HepG2 (cell line): ENCODE data around the gene PLAC9. TPM values are rescaled to one million over a fixed set of nuclear protein-coding genes. Genes with fewer than 3 reads are reported as not detected.

Source experiments
- ATAC-seq: fragments of 200-7000 bp; cut with Tn5 transposase; 3 replicates; pipeline ENCODE4 v1.9.1; 2020; ENCODE audit warnings: mild to moderate bottlenecking, moderate library complexity
- BruUV-seq: library from RNA; stranded (reverse); fragments of 400-500 nt; replicated peaks from 2 replicates; lab custom pipeline; 2021; lab: Mats Ljungman, UMichigan
- CTCF ChIA-PET: fragments of 300-600 bp; formaldehyde crosslinking; extraction: SDS; loops from one replicate; lab custom pipeline; 2021; ENCODE audit warnings: low total read pairs, inconsistent platforms, low intra/inter-chr PET ratio; lab: Yijun Ruan, JAX
- POLR2A ChIA-PET: fragments of 350-600 bp; sonication (Branson Sonifier 250); formaldehyde crosslinking; loops from one replicate; lab custom pipeline; 2020; ENCODE audit warnings: antibody characterized with exemption, inconsistent platforms; lab: Yijun Ruan, JAX
- DNase-seq: peaks from one replicate; pipeline ENCODE4 v3.0.0-alpha.2; 2015; ENCODE audit warnings: low spot score
- FAIRE-seq: peaks from 3 replicates; lab custom pipeline; 2011; peaks lifted over from hg19 to GRCh38; lab: Jason Lieb, UNC
- H2AFZ ChIP-seq: one replicate; pipeline ENCODE4 v1.6.1; 2011; ENCODE audit warnings: low read length, inconsistent platforms
- H3K27ac ChIP-seq: fragments of 300-600 bp; 3 replicates; pipeline ENCODE4 v1.8.0; 2011; ENCODE audit warnings: mixed run types, mild to moderate bottlenecking, mixed read lengths, low read length, inconsistent platforms; ENCODE audit not compliant: insufficient read depth; ENCODE audit errors: extremely low read length
- H3K27me3 ChIP-seq, 2 experiments: fragments of 200-600 bp in 1 of 2; 2 replicates in 1 of 2; 3 replicates in 1 of 2; pipeline versions ENCODE4 v1.6.0 to v1.8.0; 2011; ENCODE audit warnings: low read length in 2 of 2, mild to moderate bottlenecking in 2 of 2, moderate library complexity in 2 of 2, inconsistent platforms in 1 of 2; ENCODE audit not compliant: insufficient read depth in 2 of 2, control insufficient read depth in 1 of 2
- H3K36me3 ChIP-seq, 2 experiments: fragments of 200-600 bp in 1 of 2; replicated peaks in 1 of 2; 2 replicates in 1 of 2; 3 replicates in 1 of 2; pipeline versions ENCODE4 v1.5.1 to v1.8.0; 2011; ENCODE audit warnings: low read length in 2 of 2, inconsistent platforms in 1 of 2; ENCODE audit not compliant: insufficient read depth in 2 of 2, control insufficient read depth in 1 of 2
- H3K4me1 ChIP-seq: 2 replicates; pipeline ENCODE4 v1.5.1; 2012; ENCODE audit warnings: low read length, inconsistent platforms; ENCODE audit not compliant: insufficient read depth
- H3K4me2 ChIP-seq: 2 replicates; pipeline ENCODE4 v1.6.0; 2011; ENCODE audit warnings: low read depth, low read length, inconsistent platforms
- H3K4me3 ChIP-seq, 3 experiments: fragments of 200-600 bp in 1 of 3; sonication (generic), shearing (Covaris generic) in 1 of 3; replicated peaks in 1 of 3; 2 replicates each; pipeline ENCODE4 v1.5.1; 2011 to 2016; ENCODE audit warnings: low read length in 3 of 3, inconsistent platforms in 2 of 3, low read depth in 2 of 3, mild to moderate bottlenecking in 2 of 3, control low read depth in 1 of 3, mixed read lengths in 1 of 3; ENCODE audit not compliant: insufficient read depth in 1 of 3
- H3K79me2 ChIP-seq: one replicate; pipeline ENCODE4 v1.6.1; 2011; ENCODE audit warnings: low read length, inconsistent platforms; ENCODE audit not compliant: insufficient read depth
- H3K9ac ChIP-seq: 2 replicates; pipeline ENCODE4 v1.6.0; 2011; ENCODE audit warnings: mild to moderate bottlenecking, low read depth, low read length, inconsistent platforms; ENCODE audit not compliant: insufficient read depth
- H3K9me3 ChIP-seq: 2 replicates; pipeline ENCODE4 v1.5.1; 2012; ENCODE audit warnings: mild to moderate bottlenecking, low read length
- H4K20me1 ChIP-seq: 2 replicates; pipeline ENCODE4 v1.6.0; 2011; ENCODE audit warnings: inconsistent platforms, mild to moderate bottlenecking, low read length, moderate library complexity; ENCODE audit not compliant: insufficient read depth
- ATM ChIP-seq: fragments of 450-650 bp; IDR thresholded peaks from 2 replicates; pipeline ENCODE4 v1.7.1; 2017; ENCODE audit warnings: mild to moderate bottlenecking, borderline replicate concordance
- BHLHE40 ChIP-seq: IDR thresholded peaks from 2 replicates; pipeline ENCODE4 v1.6.1; 2011; ENCODE audit warnings: low read length, improper control_type of control experiment
- EP300 ChIP-seq, 3 experiments: sonication (generic) in 1 of 3; formaldehyde crosslinking in 1 of 3; IDR thresholded peaks; 2 replicates each; pipeline versions ENCODE4 v1.5.1 to v1.6.1; 2011 to 2020; ENCODE audit warnings: low read depth in 2 of 3, low read length in 2 of 3, borderline replicate concordance in 1 of 3, improper control_type of control experiment in 1 of 3, mild to moderate bottlenecking in 1 of 3, missing genetic modification reagents in 1 of 3, moderate library complexity in 1 of 3
- JDP2 ChIP-seq: sonication (generic); formaldehyde crosslinking; IDR thresholded peaks from 2 replicates; pipeline ENCODE4 v1.8.1; 2022; ENCODE audit warnings: missing genetic modification reagents, borderline replicate concordance
- MTA3 ChIP-seq: sonication (generic); formaldehyde crosslinking; IDR thresholded peaks from 2 replicates; pipeline ENCODE4 v1.4.0; 2020; ENCODE audit warnings: missing genetic modification reagents
- MXI1 ChIP-seq: IDR thresholded peaks from 3 replicates; pipeline ENCODE4 v1.6.1; 2012; ENCODE audit warnings: low read depth, low read length, inconsistent platforms, borderline replicate concordance
- NR3C1 ChIP-seq: sonication (generic); formaldehyde crosslinking; IDR thresholded peaks from 2 replicates; pipeline ENCODE4 v1.4.0; 2020; ENCODE audit warnings: missing genetic modification reagents
- PLRG1 ChIP-seq: fragments of 450-650 bp; conservative IDR thresholded peaks from 2 replicates; pipeline ENCODE4 v1.6.1; 2016
- SAP130 ChIP-seq: IDR thresholded peaks from 2 replicates; pipeline ENCODE4 v1.6.1; 2016; ENCODE audit warnings: low read depth
- UBTF ChIP-seq: sonication (generic); formaldehyde crosslinking; IDR thresholded peaks from 2 replicates; pipeline ENCODE4 v1.4.0; 2020; ENCODE audit warnings: mild to moderate bottlenecking, missing genetic modification reagents
- ZBTB20 ChIP-seq: sonication (generic); formaldehyde crosslinking; IDR thresholded peaks from 2 replicates; pipeline ENCODE4 v1.8.1; 2023; ENCODE audit warnings: missing genetic modification reagents, low read depth, mild to moderate bottlenecking, borderline replicate concordance
- ZNF7 ChIP-seq: IDR thresholded peaks from 2 replicates; pipeline ENCODE4 v1.6.1; 2016; ENCODE audit warnings: missing biosample characterization, missing genetic modification reagents
- ZNF703 ChIP-seq: sonication (generic); formaldehyde crosslinking; IDR thresholded peaks from 2 replicates; pipeline ENCODE4 v1.5.1; 2020; ENCODE audit warnings: missing genetic modification reagents, mild to moderate bottlenecking, moderate library complexity, borderline replicate concordance
- ZSCAN21 ChIP-seq: sonication (generic); formaldehyde crosslinking; IDR thresholded peaks from 2 replicates; pipeline ENCODE4 v1.8.0; 2022; ENCODE audit warnings: mild to moderate bottlenecking, missing genetic modification reagents, moderate library complexity, borderline replicate concordance
- WGBS: methylation state at CpG from one replicate; pipeline ENCODE4 v1.1.6; 2017; ENCODE audit warnings: low lambda C conversion rate; 5-methylcytosine and 5-hydroxymethylcytosine counted together
- in situ Hi-C: cut with HindIII; loops from 2 replicates; pipeline ENCODE4 v1.10.0; 2017; ENCODE audit warnings: low pct_unique_long_range_greater_than_20kb; ENCODE audit not compliant: extremely low pct_ligation_motif_present
- intact Hi-C: fragments of 100-400 bp; cut with micrococcal nuclease; formaldehyde crosslinking; loops from one replicate; pipeline ENCODE4 v1.10.0; 2022; ENCODE audit not compliant: unreplicated experiment
- polyA plus RNA-seq, 8 experiments: library from polyadenylated mRNA; depleted of rRNA in 3 of 8; stranded (reverse) in 7 of 8; unstranded in 1 of 8; fragments of >200 nt; fragmentation: Illumina TruSeq in 4 of 8; extraction: Trizol in 4 of 8; gene quantifications; 2 replicates each; pipeline versions ENCODE4 v1.2.1 to v1.2.3, GENCODE V29; 2011 to 2016; ENCODE audit warnings: low read depth in 4 of 8, missing spikeins in 1 of 8, mixed read lengths in 1 of 8; ENCODE audit not compliant: insufficient read depth in 1 of 8
- total RNA-seq, 5 experiments: library from RNA; depleted of rRNA; stranded (reverse); fragments of >200 nt; fragmentation: Illumina TruSeq; extraction: Trizol; gene quantifications; 2 replicates each; pipeline ENCODE4 v1.2.3, GENCODE V29; 2016; ENCODE audit warnings: low read depth in 1 of 5

Gene PLAC9
- total and polyA plus RNA-seq, 2 of the 13 experiments (the other 11 are each of a cell fraction or from before 2014, with no cell fraction given): not detected

GRCh38 chr10:80159166-80159873 lies 26.8 kb downstream of the PLAC9 start:
- FAIRE-seq (no peak), DNase-seq (no peak), ATAC-seq (no peak)
- POLR2A ChIA-PET: no interaction called here
- H3K4me1 ChIP-seq: no peaks in the 10 kb centered on the region
- H3K9me3 ChIP-seq: no peaks in the 10 kb centered on the region
- in situ Hi-C loops: no loop called here
- H3K4me3 ChIP-seq: no peak overlapping the region
- no peaks in the 10 kb centered on the region for H3K27me3 ChIP-seq
- no peak overlapping the region for H3K27ac ChIP-seq
- WGBS: 94% methylated on average over 8 of the region's 9 CpGs
- H2AFZ ChIP-seq: no peak overlapping the region
- peaks cover 19 to 60% of the 10 kb centered on the region in 2 experiments; a peak in 4 of 5 replicates for H3K36me3 ChIP-seq
- BruUV-seq: no TSS peak
- H3K4me2 ChIP-seq: no peak overlapping the region
- CTCF ChIA-PET: no interaction called here
- H3K9ac ChIP-seq: no peak overlapping the region
- no peak for TF ChIP-seq UBTF (CRISPR knock-in tag)
- TF ChIP-seq MXI1: no peak
- TF ChIP-seq ZNF703: no peak
- TF ChIP-seq ZSCAN21 (CRISPR knock-in tag): no peak
- no peak for TF ChIP-seq MTA3 (CRISPR knock-in tag)
- no peak for TF ChIP-seq ATM
- TF ChIP-seq EP300 (IDR thresholded peaks at IDR 0.05; ENCODE audit: low read depth in 2 of 2, low read length in 2 of 2): no peak
- TF ChIP-seq EP300 (CRISPR knock-in tag; IDR thresholded peaks at IDR 0.05; ENCODE audit: borderline replicate concordance): no peak
- no peak for TF ChIP-seq BHLHE40
- no peak for TF ChIP-seq SAP130
- no peak for TF ChIP-seq JDP2 (CRISPR knock-in tag)
- TF ChIP-seq PLRG1: no peak
- no peak for TF ChIP-seq ZBTB20 (CRISPR knock-in tag)
- no peak for TF ChIP-seq NR3C1 (CRISPR knock-in tag)
- TF ChIP-seq ZNF7 (CRISPR knock-in tag): no peak
- no peaks in the 10 kb centered on the region for H4K20me1 ChIP-seq
- intact Hi-C loops: no loop called here
- H3K79me2 ChIP-seq: no peaks in the 10 kb centered on the region
